GM12865 (cell line): Measurements from ENCODE around the gene OPRD1.

Experiments used
- DNase-seq: peaks from one replicate; pipeline ENCODE4 v3.0.0; 2010; ENCODE audit warnings: low read depth
- H3K4me3 ChIP-seq: 2 replicates; pipeline ENCODE4 v1.5.1; 2011; ENCODE audit warnings: mild to moderate bottlenecking, low read depth, low read length, control low read depth
- CTCF ChIP-seq: IDR thresholded peaks from 2 replicates; pipeline ENCODE4 v1.5.1; 2011; ENCODE audit warnings: low read length, control low read depth, low read depth, inconsistent platforms; ENCODE audit not compliant: insufficient read depth; ENCODE audit errors: missing control alignments

Gene OPRD1

GRCh38 chr1:28886731-28887418 is 74.9 kb downstream of the OPRD1 start:
- peak; percentile 94 for DNase-seq

GRCh38 chr1:28887419-28887834 is 75.5 kb downstream of the OPRD1 start:
- H3K4me3 ChIP-seq: peak overlapping the region; percentile 93
- TF ChIP-seq CTCF: no peak
- peak; percentile 48 for DNase-seq

More at GRCh38 chr1:28886731-28887418, 74.9 kb downstream of the OPRD1 start:
- TF ChIP-seq CTCF: no peak
- H3K4me3 ChIP-seq: peak overlapping the region; percentile 93

- TF ChIP-seq CTCF: no peak
- H3K4me3 ChIP-seq: peak overlapping the region; percentile 93
- DNase-seq: no peak
These were observed 76.1 kb downstream of the OPRD1 start for GRCh38 chr1:28887835-28888682.

- no peak overlapping the region for H3K4me3 ChIP-seq
- DNase-seq: no peak
- TF ChIP-seq CTCF: no peak
These were observed 76.9 kb downstream of the OPRD1 start for GRCh38 chr1:28888915-28889314.

- TF ChIP-seq CTCF: no peak
- DNase-seq: no peak
- no peak overlapping the region for H3K4me3 ChIP-seq
These were observed 77.4 kb downstream of the OPRD1 start for GRCh38 chr1:28889357-28889756.

GRCh38 chr1:28890435-28890834 is 78.5 kb downstream of the OPRD1 start:
- TF ChIP-seq CTCF: no peak
- DNase-seq: no peak
- no peak overlapping the region for H3K4me3 ChIP-seq
